Suprapubic skin (tissue), 4 donors: ENCODE results near the gene SSNA1. TPM values are rescaled to one million over a fixed set of nuclear protein-coding genes. Genes with fewer than 3 reads are reported as not detected.

Experiments
- DNase-seq, 2 donors: peaks; one replicate each; pipeline ENCODE4 v3.0.0-alpha.2; 2019; ENCODE audit warnings: low spot score in 2 of 2
- H3K27ac ChIP-seq: fragments of 200-600 bp; sonication (generic); one replicate; pipeline ENCODE4 v1.5.1; 2019
- H3K27me3 ChIP-seq: fragments of 200-600 bp; sonication (generic); one replicate; pipeline ENCODE4 v1.5.1; 2019
- H3K36me3 ChIP-seq: fragments of 200-600 bp; sonication (generic); one replicate; pipeline ENCODE4 v1.5.1; 2019
- H3K4me1 ChIP-seq: fragments of 200-600 bp; sonication (generic); one replicate; pipeline ENCODE4 v1.5.1; 2019
- H3K4me3 ChIP-seq: fragments of 200-600 bp; sonication (generic); one replicate; pipeline ENCODE4 v1.5.1; 2019; ENCODE audit warnings: mild to moderate bottlenecking
- H3K9me3 ChIP-seq: fragments of 200-600 bp; sonication (generic); one replicate; pipeline ENCODE4 v1.5.1; 2019
- CTCF ChIP-seq, 2 donors: fragments of 200-600 bp in 1 of 2; fragments of 450-650 bp in 1 of 2; sonication (generic) in 1 of 2; IDR thresholded peaks; one replicate each; pipeline ENCODE4 v1.5.1; 2016 to 2019; ENCODE audit warnings: antibody characterized with exemption in 2 of 2, mild to moderate bottlenecking in 1 of 2, moderate library complexity in 1 of 2
- EP300 ChIP-seq: sonication (generic); formaldehyde crosslinking; IDR thresholded peaks from one replicate; pipeline ENCODE4 v1.6.1; 2017; ENCODE audit warnings: antibody characterized with exemption
- POLR2A ChIP-seq, 2 donors: fragments of 450-650 bp; IDR thresholded peaks; one replicate each; pipeline ENCODE4 v1.6.1; 2017; ENCODE audit warnings: antibody characterized with exemption in 2 of 2, mild to moderate bottlenecking in 2 of 2, moderate library complexity in 2 of 2
- POLR2AphosphoS5 ChIP-seq, 3 donors: sonication (generic); formaldehyde crosslinking; IDR thresholded peaks; one replicate each; pipeline ENCODE4 v1.6.1; 2017; ENCODE audit warnings: antibody characterized with exemption in 3 of 3
- WGBS: methylation state at CpG from one replicate; pipeline ENCODE4 v1.1.5; 2018; 5-methylcytosine and 5-hydroxymethylcytosine counted together
- total RNA-seq, 4 donors: library from RNA; depleted of rRNA; stranded (reverse); fragments of >200 nt; gene quantifications; one replicate each; pipeline ENCODE4 v1.1.0, GENCODE V29; 2016

The SSNA1 gene
- total RNA-seq, 4 donors from 2014 or later, result 45.9 to 72.0 (median 71.1) TPM

DNA sequence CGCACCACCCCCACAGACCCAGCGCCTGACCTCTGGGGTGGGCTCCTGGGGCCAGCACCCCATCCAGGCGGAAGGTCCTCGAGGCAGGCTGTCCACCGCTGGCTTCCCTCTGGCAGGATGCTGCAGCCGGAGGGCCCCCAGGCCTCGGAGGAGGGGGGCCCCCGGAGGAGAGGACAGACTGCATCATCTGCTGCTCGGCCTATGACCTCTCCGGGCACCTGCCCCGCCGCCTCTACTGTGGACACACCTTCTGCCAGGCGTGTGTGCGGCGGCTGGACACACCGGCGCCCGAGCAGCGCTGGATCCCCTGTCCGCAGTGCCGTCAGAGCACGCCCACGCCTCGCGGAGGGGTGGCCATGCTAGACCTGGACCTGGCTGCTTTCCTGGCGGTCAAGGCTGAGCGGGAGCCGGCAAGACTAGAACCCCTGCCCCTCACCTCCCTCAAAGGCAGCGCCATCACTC is 40.1 kb downstream of the SSNA1 start:
- no peak for TF ChIP-seq POLR2A (IDR thresholded peaks at IDR 0.05)
- TF ChIP-seq POLR2AphosphoS5 (IDR thresholded peaks at IDR 0.05), result no peak
- TF ChIP-seq EP300, result no peak
- no peak for TF ChIP-seq CTCF (IDR thresholded peaks at IDR 0.05)
- peaks cover 55% of the 10 kb centered on the region for H3K27me3 ChIP-seq
- no peak overlapping the region for H3K4me3 ChIP-seq
- 56% methylated on average over 16 of the region's 29 CpGs for WGBS
- H3K36me3 ChIP-seq, result no peaks in the 10 kb centered on the region
- DNase-seq, result no peak
- no peaks in the 10 kb centered on the region for H3K9me3 ChIP-seq
- H3K4me1 ChIP-seq, result peaks cover 40% of the 10 kb centered on the region
- no peak overlapping the region for H3K27ac ChIP-seq

DNA sequence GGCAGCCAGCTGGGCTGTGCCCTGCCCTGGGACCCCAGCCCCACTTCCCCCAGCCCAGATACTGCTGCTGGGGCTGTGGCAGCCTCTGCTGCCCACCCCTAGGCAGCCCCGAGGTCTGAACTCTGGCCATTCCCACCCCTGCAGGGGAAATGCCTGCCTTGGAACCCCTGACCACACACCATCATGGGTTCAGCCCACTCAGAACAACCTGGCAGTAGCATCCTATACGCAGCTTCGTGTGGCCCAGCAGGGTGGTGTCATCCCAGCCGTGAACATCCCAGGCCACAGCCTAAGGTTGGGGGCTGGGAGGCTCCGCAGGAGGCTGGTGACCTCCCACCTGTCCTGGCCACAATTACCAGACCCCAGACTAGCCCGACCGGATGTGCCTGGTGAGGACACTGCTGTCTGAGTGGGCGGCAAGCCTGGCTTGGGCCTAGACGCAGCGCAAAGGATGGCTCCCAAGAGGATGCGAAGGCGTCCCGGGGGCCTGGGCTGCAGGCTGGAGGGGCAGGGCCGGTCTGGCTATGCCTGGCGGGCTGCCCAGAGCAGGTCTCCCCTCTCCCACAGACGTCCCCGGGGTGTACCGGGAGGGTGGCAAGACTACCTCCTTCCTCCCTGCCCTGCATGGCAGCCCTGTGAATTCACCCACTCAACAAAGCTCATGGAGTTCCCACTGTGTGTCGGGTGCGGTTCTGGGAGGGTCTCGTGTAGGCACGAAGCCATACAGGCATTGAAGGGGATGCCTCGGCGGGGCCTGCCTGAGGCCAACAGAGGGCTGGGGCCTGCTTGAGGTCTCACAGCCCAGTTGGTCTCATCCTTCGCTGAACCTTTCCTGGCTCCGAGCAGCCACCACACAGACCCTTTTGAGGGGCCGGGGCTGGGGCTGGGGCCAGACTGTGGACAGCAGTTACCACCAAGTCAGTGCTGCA is 40.8 kb downstream of the SSNA1 start:
- Histone ChIP-seq H3K36me3 (no peaks in the 10 kb centered on the region), H3K27ac (no peak overlapping the region), H3K4me3 (no peak overlapping the region), H3K9me3 (no peaks in the 10 kb centered on the region), H3K4me1 (peaks cover 35% of the 10 kb centered on the region), H3K27me3 (peaks cover 61% of the 10 kb centered on the region)
- no peak for TF ChIP-seq CTCF (IDR thresholded peaks at IDR 0.05)
- TF ChIP-seq POLR2AphosphoS5 (IDR thresholded peaks at IDR 0.05), result no peak
- TF ChIP-seq EP300, result no peak
- DNase-seq, result no peak
- WGBS, result 50% methylated on average over 14 of the region's 27 CpGs

- Histone ChIP-seq H3K27me3 (peaks cover 70% of the 10 kb centered on the region), H3K27ac (no peak overlapping the region), H3K36me3 (no peaks in the 10 kb centered on the region), H3K9me3 (no peaks in the 10 kb centered on the region), H3K4me1 (peaks cover 28% of the 10 kb centered on the region), H3K4me3 (no peak overlapping the region)
- WGBS, result 64% methylated on average over 8 of the region's 31 CpGs
- no peak for DNase-seq
- TF ChIP-seq POLR2A (IDR thresholded peaks at IDR 0.05) (no peak), CTCF (IDR thresholded peaks at IDR 0.05) (no peak), POLR2AphosphoS5 (IDR thresholded peaks at IDR 0.05) (no peak), EP300 (no peak)
Measured at GRCh38 chr9:137229903-137230704, 41.6 kb downstream of the SSNA1 start.

- TF ChIP-seq EP300 (no peak), POLR2AphosphoS5 (IDR thresholded peaks at IDR 0.05) (no peak), POLR2A (IDR thresholded peaks at IDR 0.05) (no peak), CTCF (IDR thresholded peaks at IDR 0.05) (no peak)
- no peaks in the 10 kb centered on the region for H3K9me3 ChIP-seq
- peaks cover 78% of the 10 kb centered on the region for H3K27me3 ChIP-seq
Measured at GRCh38 chr9:137230705-137231371, 42.4 kb downstream of the SSNA1 start, which contains the start of gene SLC34A3. SLC34A3 (plus strand) TSS chr9:137230901; CDS start chr9:137231703, 802 bp downstream.

More at GRCh38 chr9:137230705-137231371, 42.4 kb downstream of the SSNA1 start, which contains the start of gene SLC34A3:
- H3K4me1 ChIP-seq, result peaks cover 21% of the 10 kb centered on the region
- no peak within 1 kb of the TSS for H3K4me3 ChIP-seq
- no peak for DNase-seq
- no peak within 1 kb of the TSS for H3K27ac ChIP-seq
- no peaks in the 10 kb centered on the region for H3K36me3 ChIP-seq
- no CpG with 5 or more reads among the region's 14 CpGs for WGBS
